K562 (cell line): ENCODE data around the gene SLC9A3. TPM values are rescaled to one million over a fixed set of nuclear protein-coding genes. Genes with fewer than 3 reads are reported as not detected.

Experiments
- ATAC-seq: fragments of 200-7000 bp; cut with Tn5 transposase; 3 replicates; pipeline ENCODE4 v1.9.1; 2020; ENCODE audit warnings: moderate library complexity
- BruUV-seq: library from RNA; stranded (reverse); fragments of 400-500 nt; replicated peaks from 2 replicates; lab custom pipeline; 2021; lab: Mats Ljungman, UMichigan
- CTCF ChIA-PET: fragments of 300-600 bp; formaldehyde crosslinking; extraction: SDS; loops from one replicate; lab custom pipeline; 2021; ENCODE audit warnings: low intra/inter-chr PET ratio; lab: Yijun Ruan, JAX
- POLR2A ChIA-PET: fragments of 300-600, 350-650 bp; sonication (Branson Sonifier 250); formaldehyde crosslinking; extraction: SDS; loops from one replicate; lab custom pipeline; 2021; ENCODE audit warnings: antibody characterized with exemption, inconsistent platforms; lab: Yijun Ruan, JAX
- DNase-seq, 4 experiments: peaks; one replicate each; pipeline versions ENCODE4 v3.0.0 to v3.0.0-alpha.2; 2011 to 2018; ENCODE audit warnings: low spot score in 3 of 4, mixed read lengths in 3 of 4; ENCODE audit errors: extremely low read depth in 1 of 4
- FAIRE-seq: peaks from 2 replicates; lab custom pipeline; 2011; peaks lifted over from hg19 to GRCh38; lab: Jason Lieb, UNC
- H2AFZ ChIP-seq: 2 replicates; pipeline ENCODE4 v1.6.0; 2011; ENCODE audit warnings: low read depth, low read length, control low read depth, inconsistent platforms
- H3K27ac ChIP-seq: fragments of 200-600 bp; 3 replicates; pipeline ENCODE4 v1.8.0; 2011; ENCODE audit warnings: low read depth, mild to moderate bottlenecking, control low read depth, inconsistent platforms, low read length, moderate library complexity, mixed read lengths; ENCODE audit errors: extremely low read depth
- H3K27me3 ChIP-seq, 2 experiments: fragments of 300-600 bp in 1 of 2; 2 replicates in 1 of 2; 3 replicates in 1 of 2; pipeline versions ENCODE4 v1.6.0 to v1.8.0; 2011; ENCODE audit warnings: inconsistent platforms in 2 of 2, low read length in 2 of 2, mild to moderate bottlenecking in 1 of 2, mixed read lengths in 1 of 2, moderate library complexity in 1 of 2; ENCODE audit not compliant: control insufficient read depth in 2 of 2, insufficient read depth in 2 of 2
- H3K36me3 ChIP-seq: fragments of 300-600 bp; 3 replicates; pipeline ENCODE4 v1.8.0; 2011; ENCODE audit warnings: mild to moderate bottlenecking, low read length, inconsistent platforms; ENCODE audit not compliant: control insufficient read depth, insufficient read depth
- H3K4me1 ChIP-seq, 2 experiments: fragments of 200-600 bp in 1 of 2; replicated peaks in 1 of 2; 2 replicates in 1 of 2; 3 replicates in 1 of 2; pipeline versions ENCODE4 v1.5.1 to v1.8.0; 2011; ENCODE audit warnings: inconsistent platforms in 2 of 2, low read length in 2 of 2, mild to moderate bottlenecking in 1 of 2, mixed read lengths in 1 of 2, moderate library complexity in 1 of 2; ENCODE audit not compliant: control insufficient read depth in 2 of 2, insufficient read depth in 2 of 2
- H3K4me2 ChIP-seq: 2 replicates; pipeline ENCODE4 v1.6.1; 2011; ENCODE audit warnings: low read length, control low read depth, inconsistent platforms, mixed read lengths; ENCODE audit not compliant: insufficient read depth
- H3K4me3 ChIP-seq: fragments of 200-600 bp; sonication (generic), shearing (Covaris generic); 2 replicates; pipeline ENCODE4 v1.5.1; 2016; ENCODE audit warnings: control low read depth, inconsistent platforms
- H3K79me2 ChIP-seq: fragments of 200-600 bp; 3 replicates; pipeline ENCODE4 v1.8.0; 2011; ENCODE audit warnings: low read length, inconsistent platforms; ENCODE audit not compliant: control insufficient read depth, insufficient read depth
- H3K9ac ChIP-seq, 2 experiments: 2 replicates each; pipeline versions ENCODE4 v1.6.0 to v1.6.1; 2011; ENCODE audit warnings: low read depth in 2 of 2, low read length in 2 of 2, control low read depth in 1 of 2, inconsistent platforms in 1 of 2, mild to moderate bottlenecking in 1 of 2, mixed read lengths in 1 of 2; ENCODE audit not compliant: insufficient read depth in 1 of 2
- H3K9me1 ChIP-seq: one replicate; pipeline ENCODE4 v1.6.0; 2011; ENCODE audit warnings: inconsistent platforms, mild to moderate bottlenecking, low read length, moderate library complexity; ENCODE audit not compliant: control insufficient read depth, insufficient read depth
- H3K9me3 ChIP-seq: replicated peaks from 2 replicates; pipeline ENCODE4 v1.5.1; 2011; ENCODE audit warnings: low read depth, low read length, inconsistent platforms; ENCODE audit not compliant: control insufficient read depth, insufficient read depth
- H4K20me1 ChIP-seq: replicated peaks from 2 replicates; pipeline ENCODE4 v1.6.1; 2011; ENCODE audit warnings: low read length, inconsistent platforms, mixed read lengths; ENCODE audit not compliant: control insufficient read depth, insufficient read depth
- ELF2 ChIP-seq: fragments of 250-450 bp; sonication (Bioruptor Pico); IDR thresholded peaks from 2 replicates; pipeline ENCODE4 v1.5.0; 2021; ENCODE audit warnings: mild to moderate bottlenecking
- HDAC6 ChIP-seq: IDR thresholded peaks from 2 replicates; pipeline ENCODE4 v1.6.1; 2012; ENCODE audit warnings: low read depth, mild to moderate bottlenecking, control low read depth, inconsistent platforms, low read length, moderate library complexity
- MTA1 ChIP-seq: fragments of 450-650 bp; IDR thresholded peaks from 2 replicates; pipeline ENCODE4 v1.6.1; 2017; ENCODE audit warnings: borderline replicate concordance
- MYNN ChIP-seq, 2 experiments: sonication (generic); formaldehyde crosslinking in 1 of 2; IDR thresholded peaks; 2 replicates each; pipeline versions ENCODE4 v1.5.0 to v1.6.1; 2016 to 2020; ENCODE audit warnings: antibody characterized with exemption in 1 of 2, missing genetic modification reagents in 1 of 2
- SRSF3 ChIP-seq: fragments of 200-400 bp; formaldehyde crosslinking; IDR thresholded peaks from 2 replicates; pipeline ENCODE4 v1.6.1; 2016; ENCODE audit warnings: mild to moderate bottlenecking, low read length, moderate library complexity; ENCODE audit not compliant: insufficient read depth
- STAT5B ChIP-seq: fragments of 250-450 bp; sonication (Bioruptor Pico); IDR thresholded peaks from 2 replicates; pipeline ENCODE4 v1.8.0; 2021; ENCODE audit warnings: mild to moderate bottlenecking, inconsistent platforms
- TAF15 ChIP-seq: fragments of 200-400 bp; formaldehyde crosslinking; IDR thresholded peaks from 2 replicates; pipeline ENCODE4 v1.6.1; 2017; ENCODE audit warnings: mild to moderate bottlenecking, low read depth, low read length, moderate library complexity
- TSC22D4 ChIP-seq: fragments of 450-650 bp; IDR thresholded peaks from 2 replicates; pipeline ENCODE4 v1.6.1; 2016; ENCODE audit warnings: missing genetic modification characterization, missing biosample characterization, control low read depth
- ZNF124 ChIP-seq: sonication (generic); formaldehyde crosslinking; IDR thresholded peaks from 2 replicates; pipeline ENCODE4 v1.8.1; 2022; ENCODE audit warnings: missing genetic modification reagents
- ZNF41 ChIP-seq: fragments of 250-450 bp; sonication (Bioruptor Pico); conservative IDR thresholded peaks from 2 replicates; pipeline ENCODE4 v1.4.0; 2020; ENCODE audit warnings: mild to moderate bottlenecking
- WGBS: fragments of 100-300 bp; shearing (Covaris generic); methylation state at CpG from one replicate; pipeline ENCODE4 v1.1.6; 2016; ENCODE audit warnings: low coverage, mixed read lengths; ENCODE audit not compliant: insufficient coverage; ENCODE audit errors: missing lambda C conversion rate; 5-methylcytosine and 5-hydroxymethylcytosine counted together
- in situ Hi-C: fragments of 300-500 bp; cut with MboI; formaldehyde crosslinking; loops from 4 replicates; pipeline ENCODE4 v1.15.0; 2018; ENCODE audit warnings: inconsistent platforms, mixed read lengths
- intact Hi-C: fragments of 100-400 bp; cut with micrococcal nuclease; formaldehyde crosslinking; loops from 2 replicates; pipeline ENCODE4 v1.14.2; 2022
- polyA plus RNA-seq, 8 experiments: library from polyadenylated mRNA; depleted of rRNA in 4 of 8; stranded (reverse) in 5 of 8; unstranded in 3 of 8; fragments of >200 nt; fragmentation: Nextera tagmentation in 2 of 8; fragmentation: Illumina TruSeq in 1 of 8; extraction: Ambion mirVana in 2 of 8; extraction: Trizol in 1 of 8; gene quantifications; 2 replicates each; pipeline versions ENCODE4 v1.2.1 to v1.2.3, GENCODE V29; 2011 to 2014; ENCODE audit warnings: inconsistent platforms in 1 of 8, missing spikeins in 1 of 8
- total RNA-seq, 7 experiments: library from RNA; depleted of rRNA in 6 of 7; stranded (reverse); fragments of >200 nt in 6 of 7; fragmentation: Illumina TruSeq in 2 of 7; extraction: Trizol in 2 of 7; gene quantifications; 2 replicates each; pipeline versions ENCODE4 v1.2.1 to v1.2.3, GENCODE V29; 2011 to 2021; ENCODE audit warnings: low replicate concordance in 1 of 7
- TF ChIP-seq, protein P1 (sequence below): sonication (generic); formaldehyde crosslinking; IDR thresholded peaks from 2 replicates; pipeline ENCODE4 v1.9.0; 2022; ENCODE audit warnings: mild to moderate bottlenecking, missing genetic modification reagents
- TF ChIP-seq, protein P2 (sequence below), 2 experiments: fragments of 450-650 bp; IDR thresholded peaks; 2 replicates each; pipeline ENCODE4 v1.6.1; 2016

Gene SLC9A3
- total and polyA plus RNA-seq, 9 of the 15 experiments (the other 6 are each of a cell fraction or from before 2014, with no cell fraction given) = 1.5 to 5.8 (median 3.7) TPM; not detected in 2

DNA sequence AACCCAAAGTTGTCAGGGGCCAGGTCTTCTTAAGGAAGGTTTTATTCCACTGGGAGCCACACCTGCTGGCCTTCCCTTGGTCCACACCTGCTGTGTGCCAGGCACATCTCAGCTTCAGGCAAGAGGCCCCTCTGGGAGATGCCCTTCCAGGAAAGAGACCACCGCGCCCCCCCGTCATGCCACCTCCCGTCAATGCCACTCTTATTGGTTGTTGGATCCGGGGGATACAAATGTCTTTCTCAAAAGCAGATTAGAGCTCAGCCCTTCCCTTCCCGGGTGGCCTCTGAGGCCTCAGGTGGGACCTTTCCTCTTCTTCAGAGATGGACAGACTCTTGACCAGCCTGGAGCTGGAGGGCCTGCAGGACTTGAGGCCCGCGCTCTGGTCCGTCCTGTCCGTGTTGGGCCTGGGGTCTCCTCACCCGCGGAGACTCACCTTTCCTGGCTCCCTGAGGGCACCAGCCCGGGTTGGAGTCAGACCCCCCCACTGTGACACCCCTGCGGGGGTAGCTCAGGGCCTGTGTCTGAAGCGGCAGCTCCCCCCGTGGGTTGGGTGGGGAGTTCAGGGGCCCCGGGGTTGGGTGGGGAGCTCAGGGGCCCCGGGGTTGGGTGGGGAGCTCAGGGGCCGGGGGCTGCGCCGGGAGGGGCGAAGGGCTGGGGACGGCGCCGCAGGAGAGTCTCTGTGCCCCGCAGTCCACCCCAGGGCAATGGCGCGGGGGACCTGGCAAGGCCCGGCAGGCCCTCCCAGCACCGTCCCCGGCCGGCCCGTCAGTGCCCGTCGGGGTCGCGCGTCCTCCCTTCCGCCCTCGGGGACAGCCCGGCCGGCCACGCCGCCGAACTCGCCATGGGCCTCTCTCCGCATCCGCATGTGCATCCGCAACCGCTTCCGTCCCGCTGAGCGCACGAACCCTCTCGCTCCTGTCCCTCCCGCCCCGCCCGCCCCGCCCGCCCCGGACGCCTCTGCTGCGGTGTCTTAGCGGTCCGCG lies 3.7 kb upstream of the SLC9A3 start:
- H3K9me1 ChIP-seq = no peaks in the 10 kb centered on the region
- ATAC-seq = no peak
- H4K20me1 ChIP-seq = peaks cover 23% of the 10 kb centered on the region
- H3K4me3 ChIP-seq = no peak overlapping the region
- no peak overlapping the region for H2AFZ ChIP-seq
- no peak overlapping the region for H3K9ac ChIP-seq
- H3K27me3 ChIP-seq = peaks cover 37 to 77% of the 10 kb centered on the region in 2 experiments; a peak in 4 of 5 replicates
- intact Hi-C loops = no loop called here
- FAIRE-seq = no peak
- TF ChIP-seq ZNF124 (no peak), STAT5B (CRISPR knock-in tag) (no peak), TSC22D4 (tag) (no peak), SRSF3 (no peak), MYNN (IDR thresholded peaks at IDR 0.05) (no peak), MYNN (CRISPR knock-in tag; IDR thresholded peaks at IDR 0.05) (no peak), HDAC6 (no peak), TAF15 (no peak), ELF2 (CRISPR knock-in tag) (no peak), ZNF41 (no peak), MTA1 (no peak)
- TF ChIP-seq, protein P1, sequence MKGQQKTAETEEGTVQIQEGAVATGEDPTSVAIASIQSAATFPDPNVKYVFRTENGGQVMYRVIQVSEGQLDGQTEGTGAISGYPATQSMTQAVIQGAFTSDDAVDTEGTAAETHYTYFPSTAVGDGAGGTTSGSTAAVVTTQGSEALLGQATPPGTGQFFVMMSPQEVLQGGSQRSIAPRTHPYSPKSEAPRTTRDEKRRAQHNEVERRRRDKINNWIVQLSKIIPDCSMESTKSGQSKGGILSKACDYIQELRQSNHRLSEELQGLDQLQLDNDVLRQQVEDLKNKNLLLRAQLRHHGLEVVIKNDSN (CRISPR knock-in tag) = no peak
- TF ChIP-seq, protein P2, sequence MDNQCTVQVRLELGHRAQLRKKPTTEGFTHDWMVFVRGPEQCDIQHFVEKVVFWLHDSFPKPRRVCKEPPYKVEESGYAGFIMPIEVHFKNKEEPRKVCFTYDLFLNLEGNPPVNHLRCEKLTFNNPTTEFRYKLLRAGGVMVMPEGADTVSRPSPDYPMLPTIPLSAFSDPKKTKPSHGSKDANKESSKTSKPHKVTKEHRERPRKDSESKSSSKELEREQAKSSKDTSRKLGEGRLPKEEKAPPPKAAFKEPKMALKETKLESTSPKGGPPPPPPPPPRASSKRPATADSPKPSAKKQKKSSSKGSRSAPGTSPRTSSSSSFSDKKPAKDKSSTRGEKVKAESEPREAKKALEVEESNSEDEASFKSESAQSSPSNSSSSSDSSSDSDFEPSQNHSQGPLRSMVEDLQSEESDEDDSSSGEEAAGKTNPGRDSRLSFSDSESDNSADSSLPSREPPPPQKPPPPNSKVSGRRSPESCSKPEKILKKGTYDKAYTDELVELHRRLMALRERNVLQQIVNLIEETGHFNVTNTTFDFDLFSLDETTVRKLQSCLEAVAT (IDR thresholded peaks at IDR 0.05) = no peak
- BruUV-seq = no TSS peak
- peaks cover 0 to 17% of the 10 kb centered on the region in 2 experiments; a peak in 2 of 5 replicates for H3K4me1 ChIP-seq
- 12% methylated on average over 19 of the region's 66 CpGs for WGBS
- ChIA-PET CTCF (no interaction called here), POLR2A (interaction anchor here (1.0 to 2.5 kb wide), 3 partner anchors 10 to 14 kb away, joined by 3 to 14 read pairs (median 3); no protein-coding TSS in a partner anchor)
- DNase-seq = no peak
- in situ Hi-C loops = no loop called here
- no peak overlapping the region for H3K4me2 ChIP-seq
- H3K36me3 ChIP-seq = no peaks in the 10 kb centered on the region
- H3K27ac ChIP-seq = no peak overlapping the region
- no peaks in the 10 kb centered on the region for H3K79me2 ChIP-seq
- H3K9me3 ChIP-seq = no peaks in the 10 kb centered on the region
